SK-N-SH treated with all-trans-retinoic acid at 6 μM for 48 hours (cell line): ENCODE results near the gene ARHGAP22.

ENCODE experiments used
- ATAC-seq: fragments of 200-7000 bp; cut with Tn5 transposase; 3 replicates; pipeline ENCODE4 v1.9.1; 2020; ENCODE audit warnings: mild to moderate bottlenecking, moderate library complexity
- BACH2 ChIP-seq: fragments of 250-450 bp; sonication (Bioruptor Pico); IDR thresholded peaks from 2 replicates; pipeline ENCODE4 v1.9.0; 2021; ENCODE audit warnings: mild to moderate bottlenecking, borderline replicate concordance
- CREB5 ChIP-seq: fragments of 250-450 bp; sonication (Bioruptor Pico); IDR thresholded peaks from 2 replicates; pipeline ENCODE4 v1.5.1; 2020; ENCODE audit warnings: low read depth, mild to moderate bottlenecking, moderate library complexity
- CSDC2 ChIP-seq: fragments of 250-450 bp; sonication (Bioruptor Pico); IDR thresholded peaks from 2 replicates; pipeline ENCODE4 v1.5.0; 2020; ENCODE audit warnings: mild to moderate bottlenecking, moderate library complexity
- CSRNP3 ChIP-seq: fragments of 250-450 bp; sonication (Bioruptor Pico); IDR thresholded peaks from 2 replicates; pipeline ENCODE4 v1.5.1; 2021; ENCODE audit warnings: mild to moderate bottlenecking, moderate library complexity
- ESRRG ChIP-seq: fragments of 250-450 bp; sonication (Bioruptor Pico); IDR thresholded peaks from 2 replicates; pipeline ENCODE4 v1.6.1; 2021; ENCODE audit warnings: mild to moderate bottlenecking
- GLIS3 ChIP-seq: fragments of 250-450 bp; sonication (Bioruptor Pico); IDR thresholded peaks from 2 replicates; pipeline ENCODE4 v1.5.0; 2020; ENCODE audit warnings: mild to moderate bottlenecking, moderate library complexity
- ISL1 ChIP-seq: fragments of 250-450 bp; sonication (Bioruptor Pico); IDR thresholded peaks from 2 replicates; pipeline ENCODE4 v2.1.2; 2022; ENCODE audit warnings: mild to moderate bottlenecking, moderate library complexity
- OSR1 ChIP-seq: fragments of 250-450 bp; sonication (Bioruptor Pico); IDR thresholded peaks from 2 replicates; pipeline ENCODE4 v1.8.0; 2022; ENCODE audit warnings: moderate library complexity, mild to moderate bottlenecking, inconsistent platforms
- PATZ1 ChIP-seq: fragments of 250-450 bp; sonication (Bioruptor Pico); IDR thresholded peaks from 2 replicates; pipeline ENCODE4 v1.8.0; 2020; ENCODE audit warnings: mild to moderate bottlenecking, moderate library complexity, borderline replicate concordance
- POU6F1 ChIP-seq: fragments of 250-450 bp; sonication (Bioruptor Pico); IDR thresholded peaks from 2 replicates; pipeline ENCODE4 v1.8.0; 2021; ENCODE audit warnings: low read depth, mild to moderate bottlenecking, moderate library complexity, borderline replicate concordance
- RARB ChIP-seq: fragments of 250-450 bp; sonication (Bioruptor Pico); IDR thresholded peaks from 2 replicates; pipeline ENCODE4 v1.8.0; 2021; ENCODE audit warnings: mild to moderate bottlenecking, moderate library complexity
- SNAI2 ChIP-seq: fragments of 250-450 bp; sonication (Bioruptor Pico); IDR thresholded peaks from 2 replicates; pipeline ENCODE4 v1.5.0; 2020; ENCODE audit warnings: mild to moderate bottlenecking, moderate library complexity
- TOX ChIP-seq: fragments of 250-450 bp; sonication (Bioruptor Pico); IDR thresholded peaks from 2 replicates; pipeline ENCODE4 v1.8.0; 2021; ENCODE audit warnings: mild to moderate bottlenecking, moderate library complexity, borderline replicate concordance
- TSHZ2 ChIP-seq: fragments of 250-450 bp; sonication (Bioruptor Pico); IDR thresholded peaks from 2 replicates; pipeline ENCODE4 v1.5.0; 2020; ENCODE audit warnings: mild to moderate bottlenecking, moderate library complexity
- ZC3H10 ChIP-seq: fragments of 250-450 bp; sonication (Bioruptor Pico); IDR thresholded peaks from 2 replicates; pipeline ENCODE4 v1.5.1; 2021; ENCODE audit warnings: mild to moderate bottlenecking, moderate library complexity
- ZFP3 ChIP-seq: fragments of 250-450 bp; sonication (Bioruptor Pico); IDR thresholded peaks from 2 replicates; pipeline ENCODE4 v1.5.0; 2020; ENCODE audit warnings: mild to moderate bottlenecking, moderate library complexity
- ZFP30 ChIP-seq: fragments of 450-650 bp; formaldehyde crosslinking; IDR thresholded peaks from 2 replicates; pipeline ENCODE4 v1.5.0; 2022; ENCODE audit warnings: mild to moderate bottlenecking, moderate library complexity
- ZNF565 ChIP-seq: fragments of 450-650 bp; formaldehyde crosslinking; conservative IDR thresholded peaks from 2 replicates; pipeline ENCODE4 v1.5.0; 2020; ENCODE audit warnings: low read depth, mild to moderate bottlenecking, moderate library complexity
- ZNF8 ChIP-seq: fragments of 450-650 bp; formaldehyde crosslinking; IDR thresholded peaks from 2 replicates; pipeline ENCODE4 v1.5.0; 2020; ENCODE audit warnings: mild to moderate bottlenecking, moderate library complexity

ARHGAP22 gene

GRCh38 chr10:48442809-48443177, 162.1 kb downstream of the ARHGAP22 start:
- TF ChIP-seq ISL1 (CRISPR knock-in tag) (no peak), OSR1 (CRISPR knock-in tag) (no peak), ZFP30 (no peak), TOX (CRISPR knock-in tag) (no peak), ZNF565 (CRISPR knock-in tag) (no peak), CREB5 (CRISPR knock-in tag) (no peak), PATZ1 (CRISPR knock-in tag) (no peak), ZFP3 (CRISPR knock-in tag) (no peak)
- no peak for ATAC-seq

GRCh38 chr10:48442090-48442808, 162.6 kb downstream of the ARHGAP22 start:
- TF ChIP-seq CSDC2 (CRISPR knock-in tag) = no peak
- no peak for TF ChIP-seq BACH2 (CRISPR knock-in tag)
- no peak for TF ChIP-seq CREB5 (CRISPR knock-in tag)
- TF ChIP-seq ZNF8 (CRISPR knock-in tag) = no peak
- ATAC-seq = no peak

GRCh38 chr10:48440771-48441170, 164.1 kb downstream of the ARHGAP22 start:
- no peak for ATAC-seq
- TF ChIP-seq GLIS3 = no peak

- TF ChIP-seq CSRNP3 (CRISPR knock-in tag) (no peak), ZFP30 (no peak)
- ATAC-seq = no peak
Observed at GRCh38 chr10:48439581-48440041, 165.3 kb downstream of the ARHGAP22 start.

GRCh38 chr10:48439031-48439430, 165.8 kb downstream of the ARHGAP22 start:
- TF ChIP-seq TSHZ2 (CRISPR knock-in tag) (no peak), ESRRG (CRISPR knock-in tag) (no peak), BACH2 (CRISPR knock-in tag) (no peak), POU6F1 (no peak), RARB (CRISPR knock-in tag) (no peak), CREB5 (CRISPR knock-in tag) (no peak), ISL1 (CRISPR knock-in tag) (no peak), OSR1 (CRISPR knock-in tag) (no peak), ZNF8 (CRISPR knock-in tag) (no peak), SNAI2 (CRISPR knock-in tag) (no peak), ZC3H10 (CRISPR knock-in tag) (no peak), GLIS3 (no peak)
- ATAC-seq = peak; percentile 70; the same call in 2 of the 3 replicates
